A549 treated with RU486 at 1 μM for 4 hours (cell line): ENCODE measurements around the gene DCUN1D5. TPM values are rescaled to one million over a fixed set of nuclear protein-coding genes. Genes with fewer than 3 reads are reported as not detected.

ENCODE experiments used
- total RNA-seq: library from RNA; stranded (reverse); fragments of 200-300 nt; extraction: Qiagen RNA extraction; gene quantifications from 5 replicates; pipeline ENCODE4 v1.2.3, GENCODE V29; 2022; ENCODE audit warnings: low read depth

The DCUN1D5 gene
- 50.2 to 76.4 TPM (median 69.5 TPM) in 5 replicates for total RNA-seq

DNA sequence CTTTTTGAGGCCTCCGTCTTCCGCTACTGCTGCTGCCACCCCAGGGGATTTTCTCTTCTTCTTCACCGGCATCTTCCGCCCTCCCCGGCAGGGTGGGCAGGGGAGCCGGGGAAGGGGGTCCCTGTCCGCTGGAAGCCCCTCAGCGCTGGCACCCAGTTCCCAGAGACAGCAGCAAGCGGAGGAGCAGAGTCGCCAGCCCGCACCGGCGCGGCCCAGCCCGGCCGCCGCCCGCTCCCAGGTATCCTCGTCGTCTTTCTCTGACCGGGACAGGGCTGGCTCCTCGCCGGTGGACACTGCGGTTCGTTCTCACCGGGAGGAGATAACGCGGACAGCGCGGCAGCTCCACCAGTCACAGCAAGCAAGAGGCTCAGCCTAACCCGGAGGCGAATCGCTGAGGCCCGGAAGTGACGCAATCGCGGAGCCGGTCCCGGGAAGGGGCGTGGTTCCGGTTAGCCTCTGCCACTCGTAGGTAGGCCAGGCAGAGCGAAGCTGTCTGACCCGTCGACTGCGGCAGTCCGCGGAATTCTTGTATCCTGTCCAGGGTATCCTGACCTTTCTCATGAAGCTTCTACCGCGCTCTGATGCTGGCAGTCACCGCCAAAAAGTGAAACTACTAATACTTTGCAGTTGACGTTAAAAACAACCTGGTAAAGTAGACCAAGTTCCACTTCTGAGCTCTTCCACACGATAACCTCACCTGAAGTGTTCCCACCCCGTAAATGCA, at the start of gene DCUN1D5:
Gene DCUN1D5, minus strand, starts transcription at position 360 of the 724 bp plus-strand sequence. Its CDS starts 288 bp downstream, at position 72.

DNA sequence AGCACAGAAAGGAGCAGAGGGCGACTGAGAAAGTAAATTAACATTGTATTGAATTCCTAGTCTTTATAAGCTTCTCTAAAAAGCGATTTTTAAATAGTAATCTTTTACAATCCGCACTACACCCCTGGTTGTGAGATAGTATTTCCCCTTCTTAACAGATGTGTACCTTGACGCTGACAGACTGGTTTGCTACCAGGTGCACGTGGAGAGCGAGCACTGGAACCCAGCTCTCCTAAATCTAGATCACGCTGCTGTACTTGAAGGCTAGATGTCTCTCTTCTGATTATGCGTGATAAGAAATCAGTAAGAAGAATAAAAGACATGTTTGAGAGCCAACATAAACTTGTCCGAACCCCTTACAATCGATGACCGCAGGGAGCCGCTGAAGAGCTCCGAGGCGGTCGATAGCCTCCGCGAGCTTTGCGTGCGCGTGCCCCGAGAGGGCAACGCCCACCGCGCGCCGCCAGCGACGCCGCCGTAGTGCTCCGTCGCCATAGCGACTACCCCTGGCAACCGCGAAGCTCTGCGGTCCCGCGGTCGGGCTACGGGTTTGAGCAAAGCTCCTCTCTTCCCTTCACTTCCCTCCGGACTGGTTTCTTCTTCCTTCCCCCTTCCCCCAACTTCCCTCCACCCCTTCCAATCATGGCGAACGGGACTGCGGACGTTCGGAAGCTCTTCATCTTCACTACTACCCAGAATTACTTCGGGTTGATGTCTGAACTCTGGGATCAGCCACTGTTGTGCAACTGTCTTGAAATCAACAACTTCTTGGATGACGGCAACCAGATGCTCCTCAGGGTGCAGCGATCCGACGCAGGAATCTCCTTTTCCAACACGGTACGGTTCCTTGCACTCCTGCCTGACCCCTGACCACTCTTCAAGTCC, 17.2 kb upstream of the DCUN1D5 start, which contains the start of gene DYNC2H1:
Gene DYNC2H1, plus strand, starts transcription at position 494 of the 885 bp plus-strand sequence. Its CDS starts 149 bp downstream, at position 643.

Other genes starting within 250 kb of the DCUN1D5 start
- 0.31 to 0.45 TPM in 2 of 5 replicates, not detected in the others for gene MMP3, start 248.6 kb downstream of the DCUN1D5 start, total RNA-seq
- gene MMP12, start 217.2 kb downstream of the DCUN1D5 start, total RNA-seq, result 0.08 TPM in 1 of 5 replicates, not detected in the others
- gene MMP13, start 136.4 kb downstream of the DCUN1D5 start, total RNA-seq, result not detected in 5 replicates
- 5.9 to 8.9 TPM (median 6.1 TPM) in 5 replicates for gene DYNC2H1, start 17.3 kb upstream of the DCUN1D5 start, total RNA-seq